ENCODE measurements around the gene ANAPC2.

Gene ANAPC2

DNA sequence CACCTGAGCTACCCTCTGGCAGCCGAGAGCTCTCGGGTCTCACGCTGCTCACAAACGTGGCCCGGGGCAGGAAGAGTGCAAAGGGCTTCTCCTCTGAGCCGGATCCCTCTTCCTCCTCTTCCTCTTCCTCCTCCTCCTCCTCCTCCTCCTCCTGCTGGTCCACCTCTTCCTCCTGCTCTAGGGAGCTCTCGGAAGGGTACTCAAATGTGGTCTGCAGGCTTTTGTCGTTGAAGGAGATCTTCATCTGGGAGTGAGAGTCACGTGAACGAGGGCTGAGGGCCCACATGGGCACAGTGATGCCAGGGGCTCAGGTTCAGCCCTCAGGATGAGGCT, 4.1 kb upstream of the ANAPC2 start:
- Mint-ChIP-seq H3K36me3 (no peaks in the 10 kb centered on the region), H3K9me3 (ENCODE audit: low read depth) (no peaks in the 10 kb centered on the region), H3K27ac (no peak overlapping the region), H3K27me3 (no peaks in the 10 kb centered on the region), H3K4me1 (ENCODE audit: low read depth) (peaks cover 14% of the 10 kb centered on the region), H3K4me3 (no peak overlapping the region)

DNA sequence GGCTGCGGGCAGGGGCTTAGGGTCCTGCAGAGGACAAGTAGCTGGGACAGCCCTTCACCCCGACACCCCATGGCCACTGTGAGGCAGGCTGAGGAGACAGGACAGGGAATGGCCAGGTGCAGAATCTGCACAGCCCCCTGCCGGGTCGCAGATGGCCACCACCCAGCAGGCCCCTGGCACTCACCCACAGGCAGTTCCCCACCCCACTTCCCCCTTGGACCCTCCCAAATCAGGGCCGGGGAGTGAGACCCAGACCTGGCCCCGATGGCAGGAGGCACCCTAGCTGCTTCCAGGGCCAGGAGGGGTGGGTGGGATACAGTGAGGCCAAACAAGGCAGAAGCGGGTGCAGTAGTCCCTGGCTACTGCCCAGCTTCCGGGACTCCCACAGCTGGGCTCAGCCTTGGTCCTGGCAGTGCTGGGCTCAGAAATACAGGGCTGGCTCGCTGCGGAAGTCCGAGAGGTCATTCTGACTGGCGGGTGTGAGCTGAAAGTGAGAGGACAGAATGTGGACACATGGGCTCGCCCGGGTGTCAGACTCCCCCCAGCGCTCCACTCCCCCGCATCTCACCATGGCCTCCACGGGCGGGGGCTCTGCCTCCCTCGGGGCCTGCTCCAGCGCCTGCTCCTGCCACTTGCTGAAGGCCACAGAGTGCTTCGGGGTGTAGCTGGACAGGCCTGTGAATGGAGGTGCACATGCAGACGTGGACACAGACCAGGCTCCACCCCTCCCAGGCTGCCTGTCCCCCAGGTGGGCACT, 3.5 kb upstream of the ANAPC2 start:
- no peak overlapping the region for H3K27ac Mint-ChIP-seq
- H3K27me3 Mint-ChIP-seq = no peaks in the 10 kb centered on the region
- H3K36me3 Mint-ChIP-seq = no peaks in the 10 kb centered on the region
- H3K4me1 Mint-ChIP-seq (ENCODE audit: low read depth) = peaks cover 18% of the 10 kb centered on the region
- H3K4me3 Mint-ChIP-seq = no peak overlapping the region
- no peaks in the 10 kb centered on the region for H3K9me3 Mint-ChIP-seq (ENCODE audit: low read depth)

DNA sequence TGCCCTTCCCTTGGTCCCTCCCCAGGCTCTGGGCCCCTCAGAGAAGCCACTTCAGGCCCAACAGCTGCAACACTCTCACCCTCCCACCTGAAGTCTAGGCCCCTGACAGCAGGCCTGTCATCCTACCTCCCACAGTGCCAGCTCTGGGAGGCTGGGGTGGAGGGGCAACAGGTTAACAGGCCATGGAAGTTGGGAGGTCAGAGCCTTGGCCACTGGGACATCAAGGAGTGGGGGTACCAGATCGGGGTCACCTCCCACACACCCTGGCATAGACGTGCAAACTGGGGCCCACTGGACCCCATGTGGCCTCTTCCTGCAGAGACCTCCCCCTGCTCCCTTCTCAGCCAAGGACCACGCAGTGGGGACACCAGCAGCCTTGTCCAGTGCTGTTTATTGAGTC, 2.9 kb upstream of the ANAPC2 start:
- Mint-ChIP-seq H3K4me3 (peak overlapping the region; percentile 68), H3K36me3 (no peaks in the 10 kb centered on the region), H3K9me3 (ENCODE audit: low read depth) (no peaks in the 10 kb centered on the region), H3K27ac (no peak overlapping the region), H3K27me3 (no peaks in the 10 kb centered on the region), H3K4me1 (ENCODE audit: low read depth) (peaks cover 22% of the 10 kb centered on the region)

DNA sequence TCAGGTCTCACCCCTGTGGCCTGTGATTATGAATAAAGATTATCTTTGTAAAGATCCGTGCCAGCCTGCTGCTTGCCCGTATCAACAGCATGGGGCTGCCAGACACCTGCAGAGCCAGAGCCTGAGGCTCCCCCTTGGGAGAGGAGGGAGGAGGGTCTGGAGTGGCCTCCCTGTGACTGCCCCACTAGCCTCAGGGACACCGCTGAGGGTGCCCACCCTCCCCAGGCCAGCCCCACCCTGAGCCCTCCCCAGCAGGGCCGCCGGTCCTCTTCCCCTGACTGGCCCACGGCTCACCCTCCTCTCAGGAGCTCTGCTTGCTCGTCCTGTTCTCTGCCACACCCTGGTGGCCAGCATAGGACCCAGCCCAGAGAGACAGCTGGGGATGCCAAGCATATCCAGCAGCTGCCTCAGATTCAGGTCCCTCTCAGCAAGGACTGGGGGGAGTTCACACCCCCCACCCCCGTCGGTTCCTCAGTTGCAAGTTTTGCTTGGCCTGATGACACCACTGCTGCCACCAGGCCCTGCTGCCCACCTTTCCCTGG, 2.0 kb upstream of the ANAPC2 start:
- Mint-ChIP-seq H3K4me3 (peak overlapping the region; percentile 68), H3K27ac (peak overlapping the region; percentile 64), H3K9me3 (ENCODE audit: low read depth) (no peaks in the 10 kb centered on the region), H3K27me3 (no peaks in the 10 kb centered on the region), H3K4me1 (ENCODE audit: low read depth) (peaks cover 22% of the 10 kb centered on the region), H3K36me3 (no peaks in the 10 kb centered on the region)

DNA sequence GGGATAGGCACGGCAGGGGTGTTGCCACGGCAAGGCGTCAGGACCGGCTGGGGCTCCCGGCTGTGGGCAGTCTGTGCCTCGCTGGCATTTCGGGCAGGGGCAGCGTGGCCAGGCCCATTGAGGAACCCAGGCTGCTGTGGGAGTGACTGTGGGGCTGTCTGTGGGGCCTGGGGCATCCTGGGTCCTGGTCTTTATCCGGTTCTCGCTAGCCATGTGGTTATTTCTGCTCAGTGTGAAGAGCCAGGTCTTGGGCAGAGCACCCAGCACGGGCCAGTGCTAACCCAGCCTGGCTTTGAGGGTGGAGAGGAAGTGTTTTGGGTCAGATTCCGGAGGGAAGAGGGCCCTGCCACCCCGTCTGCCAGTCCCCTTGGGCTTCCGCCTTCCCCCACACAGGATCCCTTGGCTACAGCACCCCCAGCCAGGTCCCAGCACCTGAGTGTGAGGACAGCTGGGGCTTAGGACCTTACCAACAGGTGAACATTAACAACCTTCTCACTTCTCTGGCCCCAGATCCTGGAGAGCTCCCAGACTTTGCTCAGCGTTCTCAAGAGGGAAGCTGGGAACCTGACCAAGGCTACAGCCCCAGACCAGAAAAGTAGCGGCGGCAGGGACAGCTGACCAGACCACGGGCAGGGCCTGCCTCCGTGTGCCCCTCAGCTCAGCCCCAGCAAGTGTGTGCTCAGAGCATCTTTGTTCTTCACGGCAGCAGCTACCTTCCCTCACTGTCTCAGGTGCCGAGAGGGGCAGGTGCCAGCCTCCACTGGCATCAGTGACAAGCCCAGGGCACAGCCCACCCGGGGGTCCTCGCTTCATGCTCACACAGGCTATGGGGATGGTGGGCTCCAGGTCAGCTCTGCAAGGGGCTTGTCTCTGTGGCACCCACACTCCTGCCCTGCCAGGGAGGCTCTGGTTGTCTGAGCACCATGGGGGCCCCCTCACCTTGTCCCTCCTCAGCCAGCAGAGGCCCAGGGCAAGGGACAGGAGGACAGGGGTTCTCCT, 1.2 kb upstream of the ANAPC2 start:
- Mint-ChIP-seq H3K36me3 (no peaks in the 10 kb centered on the region), H3K4me3 (peak overlapping the region; percentile 96), H3K4me1 (ENCODE audit: low read depth) (peaks cover 22% of the 10 kb centered on the region), H3K27me3 (no peaks in the 10 kb centered on the region), H3K9me3 (ENCODE audit: low read depth) (no peaks in the 10 kb centered on the region), H3K27ac (peak overlapping the region; percentile 92)

DNA sequence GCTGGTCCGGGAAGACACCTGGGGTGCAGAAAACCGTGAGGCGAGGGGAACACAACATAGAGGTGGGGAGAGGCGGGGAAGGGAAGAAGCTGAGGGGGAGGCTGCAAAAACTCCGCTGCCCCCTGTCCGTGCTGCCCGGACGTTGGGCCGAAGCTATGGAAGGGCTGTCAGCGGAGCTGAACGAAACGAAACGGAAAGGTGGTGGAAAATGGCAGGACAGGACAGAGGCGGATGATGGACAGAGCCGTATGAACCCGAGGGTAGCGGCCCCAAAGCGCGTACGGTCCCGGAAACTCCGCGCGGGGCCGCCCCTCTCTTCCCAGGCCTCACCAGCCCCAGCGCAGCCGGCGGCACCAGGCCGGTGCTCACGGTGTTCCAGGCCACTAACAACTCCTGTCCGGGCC, 272 bp downstream of the ANAPC2 start:
- no peaks in the 10 kb centered on the region for H3K9me3 Mint-ChIP-seq (ENCODE audit: low read depth)
- peak overlapping the region; percentile 90 for H3K4me3 Mint-ChIP-seq
- H3K27me3 Mint-ChIP-seq = no peaks in the 10 kb centered on the region
- H3K4me1 Mint-ChIP-seq (ENCODE audit: low read depth) = peaks cover 22% of the 10 kb centered on the region
- no peaks in the 10 kb centered on the region for H3K36me3 Mint-ChIP-seq
- peak overlapping the region; percentile 76 for H3K27ac Mint-ChIP-seq

DNA sequence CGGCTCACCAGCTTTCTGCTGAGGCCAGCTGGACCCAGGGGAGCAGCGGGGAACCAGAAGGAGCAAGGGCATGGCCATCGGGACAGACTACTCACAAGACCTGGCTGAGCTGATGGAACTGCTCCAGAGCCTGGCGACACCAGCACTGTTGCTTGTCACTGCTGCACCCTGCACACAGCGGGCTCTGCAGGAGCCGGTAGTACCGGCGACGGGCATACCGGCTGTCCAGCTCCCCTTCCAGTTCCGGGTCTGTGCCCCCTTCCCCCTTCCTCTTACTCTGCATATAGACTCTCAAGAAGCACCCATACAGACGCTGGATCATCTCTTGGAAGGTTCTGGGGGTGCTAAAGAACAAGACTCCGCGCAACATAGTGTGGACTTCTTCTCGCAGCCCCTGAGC, 974 bp downstream of the ANAPC2 start:
- Mint-ChIP-seq H3K36me3 (no peaks in the 10 kb centered on the region), H3K27me3 (no peaks in the 10 kb centered on the region), H3K9me3 (ENCODE audit: low read depth) (no peaks in the 10 kb centered on the region)

DNA sequence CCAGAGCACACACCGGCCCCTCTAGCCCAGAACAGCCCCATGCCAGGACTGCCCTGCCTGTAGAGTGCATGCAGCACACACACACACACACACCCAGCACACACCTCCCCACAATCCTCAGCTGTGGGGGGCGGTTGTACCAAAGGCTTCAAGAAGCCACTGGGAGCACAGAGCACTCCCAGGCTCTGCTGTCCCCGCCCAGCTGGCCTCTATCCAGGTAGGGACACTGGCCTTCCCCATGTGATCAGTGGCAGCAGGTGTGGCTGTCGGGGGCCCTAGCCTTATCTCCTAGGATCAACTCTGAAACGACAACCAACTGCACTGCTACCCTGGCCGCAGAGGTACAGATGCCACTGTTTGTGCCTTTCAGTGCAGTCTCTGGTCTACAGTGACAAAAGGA, 2.0 kb downstream of the ANAPC2 start:
- H3K27me3 Mint-ChIP-seq = no peaks in the 10 kb centered on the region
- no peaks in the 10 kb centered on the region for H3K36me3 Mint-ChIP-seq
- peaks cover 22% of the 10 kb centered on the region for H3K4me1 Mint-ChIP-seq (ENCODE audit: low read depth)
- H3K4me3 Mint-ChIP-seq = peak overlapping the region; percentile 90
- no peak overlapping the region for H3K27ac Mint-ChIP-seq
- H3K9me3 Mint-ChIP-seq (ENCODE audit: low read depth) = no peaks in the 10 kb centered on the region

More for the DNA sequence above, 974 bp downstream of the ANAPC2 start:
- Mint-ChIP-seq H3K4me1 (ENCODE audit: low read depth) (peaks cover 22% of the 10 kb centered on the region), H3K4me3 (peak overlapping the region; percentile 90), H3K27ac (peak overlapping the region; percentile 83)

DNA sequence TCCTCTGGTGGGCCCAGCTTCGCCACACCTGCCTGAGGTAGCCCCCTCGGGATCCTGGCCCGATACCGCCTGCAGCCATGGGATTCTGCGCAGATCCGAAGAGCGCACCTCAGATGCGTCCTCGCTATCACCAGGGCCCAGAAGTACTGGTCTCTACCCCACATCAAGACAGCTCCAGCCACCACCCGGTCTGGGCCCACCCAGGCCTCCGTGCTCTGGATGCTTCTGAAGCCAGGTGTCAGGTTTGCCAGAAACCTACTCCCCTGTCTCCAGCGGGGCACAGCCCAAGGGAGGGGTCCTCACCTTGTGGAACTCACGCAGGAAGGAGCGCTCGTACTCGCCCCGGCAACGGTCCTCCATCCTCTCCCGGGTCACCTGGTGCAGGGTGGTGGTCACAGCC, 2.4 kb downstream of the ANAPC2 start:
- Mint-ChIP-seq H3K27me3 (no peaks in the 10 kb centered on the region), H3K4me1 (ENCODE audit: low read depth) (peaks cover 22% of the 10 kb centered on the region), H3K9me3 (ENCODE audit: low read depth) (no peaks in the 10 kb centered on the region), H3K4me3 (no peak overlapping the region), H3K36me3 (no peaks in the 10 kb centered on the region), H3K27ac (no peak overlapping the region)

DNA sequence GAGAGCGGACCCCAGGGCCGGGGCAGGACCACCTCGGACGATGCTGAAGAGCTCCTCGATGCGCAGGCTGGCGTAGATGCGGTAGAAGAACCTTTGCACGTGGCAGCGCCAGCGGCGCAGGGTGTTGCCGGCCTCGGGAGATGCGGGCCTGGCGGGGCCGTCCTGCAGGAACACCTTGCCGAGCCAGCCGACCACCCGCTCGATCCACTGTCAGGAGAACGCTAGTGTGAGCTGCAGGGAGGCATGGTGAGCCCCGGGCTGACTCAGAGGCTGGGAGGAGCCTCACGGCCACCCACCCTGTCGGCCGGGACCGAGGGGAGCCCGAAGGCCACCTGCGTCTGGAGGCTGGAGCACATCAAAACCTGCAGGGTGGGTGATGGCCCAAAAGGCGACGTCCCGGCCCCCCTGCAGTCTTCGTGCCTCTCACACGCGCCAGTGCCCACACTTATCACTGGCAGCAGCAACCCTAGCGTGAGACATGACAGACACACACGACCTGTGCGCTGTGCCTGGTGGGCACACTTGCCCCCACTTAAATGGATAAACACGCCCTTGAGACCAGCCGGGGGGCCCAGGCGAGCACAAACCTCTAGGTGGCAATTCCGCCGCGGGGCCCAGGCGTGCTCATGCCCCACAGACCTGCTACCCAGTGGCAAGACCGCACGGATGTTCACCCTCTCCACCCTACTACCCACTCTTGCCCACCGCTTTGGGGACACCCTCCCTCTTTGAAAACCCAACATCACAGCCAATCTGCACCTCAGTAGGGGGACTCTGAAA, 3.3 kb downstream of the ANAPC2 start:
- no peaks in the 10 kb centered on the region for H3K36me3 Mint-ChIP-seq
- H3K27me3 Mint-ChIP-seq = no peaks in the 10 kb centered on the region
- H3K4me1 Mint-ChIP-seq (ENCODE audit: low read depth) = peaks cover 18% of the 10 kb centered on the region
- H3K4me3 Mint-ChIP-seq = peak overlapping the region; percentile 13
- H3K9me3 Mint-ChIP-seq (ENCODE audit: low read depth) = no peaks in the 10 kb centered on the region
- no peak overlapping the region for H3K27ac Mint-ChIP-seq

DNA sequence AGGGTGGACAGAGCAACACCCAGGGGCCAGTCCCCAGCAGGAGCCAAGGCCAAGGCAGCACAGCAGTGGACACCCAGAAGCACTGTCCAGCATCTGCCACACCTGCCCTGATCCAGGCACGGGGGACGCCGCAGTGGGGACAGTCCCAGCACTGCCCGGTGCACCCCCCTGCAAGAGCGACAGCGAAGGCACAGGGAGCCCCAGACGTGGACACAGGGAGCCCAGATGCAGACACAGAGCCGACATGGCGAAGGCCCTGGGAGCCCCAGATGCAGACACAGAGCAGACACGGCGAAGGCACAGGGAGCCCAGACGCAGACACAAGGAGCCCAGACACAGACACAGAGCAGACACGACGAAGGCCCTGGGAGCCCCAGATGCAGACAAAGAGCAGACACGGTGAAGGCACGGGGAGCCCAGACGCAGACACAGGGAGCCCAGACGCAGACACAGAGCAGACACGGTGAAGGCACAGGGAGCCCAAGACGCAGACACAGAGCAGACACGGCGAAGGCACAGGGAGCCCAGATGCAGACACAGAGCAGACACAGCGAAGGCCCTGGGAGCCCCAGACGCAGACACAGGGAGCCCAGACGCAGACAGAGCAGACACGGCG, 4.3 kb downstream of the ANAPC2 start:
- Mint-ChIP-seq H3K9me3 (ENCODE audit: low read depth) (no peaks in the 10 kb centered on the region), H3K27me3 (no peaks in the 10 kb centered on the region), H3K36me3 (no peaks in the 10 kb centered on the region), H3K27ac (no peak overlapping the region), H3K4me1 (ENCODE audit: low read depth) (peaks cover 16% of the 10 kb centered on the region), H3K4me3 (no peak overlapping the region)

DNA sequence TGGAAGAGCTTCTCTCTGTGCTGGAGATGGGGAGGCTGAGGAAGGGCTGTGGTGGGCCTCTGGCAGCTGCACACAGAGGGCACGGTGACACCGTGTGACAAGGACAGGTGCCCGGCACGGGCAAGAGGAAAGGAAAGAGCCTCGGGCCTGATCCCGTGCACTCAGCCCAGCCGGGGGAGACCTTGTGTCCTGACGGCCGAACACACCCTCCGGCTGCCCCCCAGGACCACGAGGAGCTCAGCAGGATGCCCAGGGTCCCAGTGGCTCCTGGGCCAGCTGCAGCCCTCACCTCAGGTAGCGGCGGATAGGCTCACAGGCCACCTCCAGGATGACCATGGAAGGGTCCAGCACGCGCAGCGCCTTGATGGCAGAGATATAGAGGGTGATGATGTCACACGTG, 5.5 kb downstream of the ANAPC2 start:
- H3K36me3 Mint-ChIP-seq = no peaks in the 10 kb centered on the region
- no peak overlapping the region for H3K27ac Mint-ChIP-seq
- H3K4me3 Mint-ChIP-seq = no peak overlapping the region
- H3K9me3 Mint-ChIP-seq (ENCODE audit: low read depth) = no peaks in the 10 kb centered on the region
- peaks cover 11% of the 10 kb centered on the region for H3K4me1 Mint-ChIP-seq (ENCODE audit: low read depth)
- no peaks in the 10 kb centered on the region for H3K27me3 Mint-ChIP-seq

DNA sequence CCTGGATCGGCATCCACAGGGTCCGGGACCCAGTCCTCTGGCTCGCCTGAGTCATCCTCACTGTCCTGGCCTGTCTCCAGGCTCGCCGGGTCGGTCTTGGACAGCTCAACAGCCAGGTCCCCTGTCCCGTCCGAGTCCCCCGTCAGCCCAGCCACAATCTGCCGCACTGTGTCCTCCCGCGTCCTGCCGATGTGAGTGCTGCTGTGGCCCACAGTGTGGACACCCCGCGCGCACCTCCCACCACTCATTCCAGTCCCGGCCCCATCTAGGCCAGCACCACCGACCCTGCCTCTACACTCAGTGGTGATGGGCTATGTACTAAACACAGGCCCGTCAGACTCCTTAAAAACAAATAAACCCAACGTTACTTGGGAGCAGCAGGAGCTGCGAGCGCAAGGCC, 6.7 kb downstream of the ANAPC2 start:
- Mint-ChIP-seq H3K4me3 (no peak overlapping the region), H3K27me3 (no peaks in the 10 kb centered on the region), H3K4me1 (ENCODE audit: low read depth) (peaks cover 2% of the 10 kb centered on the region), H3K9me3 (ENCODE audit: low read depth) (no peaks in the 10 kb centered on the region), H3K27ac (no peak overlapping the region), H3K36me3 (no peaks in the 10 kb centered on the region)

DNA sequence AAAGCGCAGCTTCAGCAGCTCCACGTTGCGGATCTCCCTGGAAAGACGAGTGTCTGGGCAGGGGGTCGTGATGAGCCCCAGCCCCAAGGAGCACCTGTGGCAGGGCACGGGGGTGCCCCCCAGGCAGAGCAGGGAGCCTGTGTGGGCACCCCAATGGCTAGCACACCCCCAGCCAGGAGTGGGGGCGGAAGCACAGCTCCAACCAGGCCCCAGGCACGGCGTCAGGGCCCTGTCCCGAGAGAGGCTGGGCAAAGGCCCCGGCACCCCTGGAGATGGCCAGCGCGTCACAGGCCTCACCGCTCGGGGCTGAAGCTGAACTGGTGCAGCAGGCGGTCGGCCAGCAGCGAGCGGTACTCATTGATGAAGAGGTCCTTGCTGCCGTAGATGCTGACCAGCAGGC, 7.9 kb downstream of the ANAPC2 start:
- H3K36me3 Mint-ChIP-seq = no peaks in the 10 kb centered on the region

More for the DNA sequence above, 7.9 kb downstream of the ANAPC2 start:
- Mint-ChIP-seq H3K4me3 (no peak overlapping the region), H3K27me3 (no peaks in the 10 kb centered on the region), H3K4me1 (ENCODE audit: low read depth) (no peaks in the 10 kb centered on the region), H3K9me3 (ENCODE audit: low read depth) (no peaks in the 10 kb centered on the region), H3K27ac (no peak overlapping the region)

Data from activated naive CD8-positive, alpha-beta T cell (primary cell).